NCI-H146 treated with DMSO at 0.1 percent for 48 hours (cell line): Measurements from ENCODE around the gene DMBT1.
"Not testable (repeated sequence)": the region's sequence is repeated elsewhere in the genome, so short reads cannot be mapped to it uniquely, and the experiment has no call there.

Experiments used
- DNase-seq: peaks from one replicate; lab custom pipeline; 2025; ENCODE audit not compliant: unreplicated experiment; lab: John Stamatoyannopoulos, UW

The DMBT1 gene

DNA sequence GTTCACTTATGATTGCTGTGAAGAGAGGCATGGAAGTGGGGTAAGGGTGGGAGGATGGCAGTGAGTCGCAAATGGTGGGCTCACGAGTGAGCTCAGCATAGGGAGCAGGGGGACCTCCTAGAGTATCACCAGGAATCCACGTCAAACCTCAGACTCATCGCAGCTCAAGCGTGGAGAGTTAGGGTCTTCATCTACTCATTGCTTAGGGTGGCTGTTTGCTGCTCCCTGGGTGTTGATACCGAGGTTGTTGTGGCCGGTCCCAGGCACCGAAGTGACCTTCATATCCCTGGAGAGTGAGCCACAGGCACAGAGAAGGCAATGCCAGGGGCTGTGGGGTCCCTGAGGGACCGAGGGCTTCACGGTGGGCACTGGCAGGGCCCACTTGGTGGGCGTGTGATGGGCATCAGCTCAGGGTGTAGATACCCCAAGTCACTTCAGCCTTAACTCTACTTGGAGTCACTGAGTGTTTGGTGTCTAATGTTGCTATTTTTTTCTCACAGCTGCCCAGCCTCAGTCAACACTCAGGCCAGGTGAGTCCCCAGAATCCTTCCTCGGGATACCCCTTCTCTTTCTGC, 16.8 kb downstream of the DMBT1 start:
- no peak for DNase-seq

DNA sequence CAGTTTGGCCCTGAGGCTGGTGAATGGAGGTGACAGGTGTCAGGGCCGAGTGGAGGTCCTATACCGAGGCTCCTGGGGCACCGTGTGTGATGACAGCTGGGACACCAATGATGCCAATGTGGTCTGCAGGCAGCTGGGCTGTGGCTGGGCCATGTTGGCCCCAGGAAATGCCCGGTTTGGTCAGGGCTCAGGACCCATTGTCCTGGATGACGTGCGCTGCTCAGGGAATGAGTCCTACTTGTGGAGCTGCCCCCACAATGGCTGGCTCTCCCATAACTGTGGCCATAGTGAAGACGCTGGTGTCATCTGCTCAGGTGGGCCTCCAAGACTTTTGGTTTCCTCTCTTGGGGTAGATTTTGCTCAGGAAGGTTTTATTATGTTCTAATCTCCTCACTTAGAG, 25.5 kb downstream of the DMBT1 start:
- not testable (repeated sequence) for DNase-seq

DNA sequence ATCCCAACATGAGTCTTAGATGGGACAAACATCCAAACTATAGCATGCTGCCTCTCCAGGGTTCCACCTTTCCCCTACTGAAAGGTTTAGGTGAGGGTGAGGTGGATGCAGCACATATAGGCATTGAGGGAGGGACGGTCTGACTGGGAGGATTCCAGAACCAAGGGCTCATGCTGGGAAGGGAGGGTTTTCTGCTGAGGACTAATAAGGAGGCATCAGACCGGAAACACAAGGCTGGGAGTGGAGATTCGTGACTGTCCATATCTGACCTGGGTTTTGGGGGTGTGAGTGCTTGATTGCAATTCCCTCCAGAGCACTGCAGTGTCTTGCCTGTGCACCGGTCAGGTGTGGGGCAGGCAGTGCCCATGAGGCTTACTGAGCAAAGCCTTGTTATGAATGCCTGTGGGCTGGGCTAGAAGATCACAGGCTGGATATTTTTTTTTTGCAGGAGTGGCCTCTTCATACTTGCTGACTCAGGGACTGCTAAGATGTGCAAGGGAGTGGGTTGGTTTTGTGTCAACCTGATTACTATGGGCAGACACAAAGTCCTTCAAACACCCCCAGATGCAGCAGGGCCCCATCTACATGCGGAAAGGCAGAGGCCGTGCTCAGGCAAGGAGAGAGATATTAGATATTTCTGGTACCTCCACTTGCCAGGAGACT, 26.7 kb downstream of the DMBT1 start:
- no peak for DNase-seq

DNA sequence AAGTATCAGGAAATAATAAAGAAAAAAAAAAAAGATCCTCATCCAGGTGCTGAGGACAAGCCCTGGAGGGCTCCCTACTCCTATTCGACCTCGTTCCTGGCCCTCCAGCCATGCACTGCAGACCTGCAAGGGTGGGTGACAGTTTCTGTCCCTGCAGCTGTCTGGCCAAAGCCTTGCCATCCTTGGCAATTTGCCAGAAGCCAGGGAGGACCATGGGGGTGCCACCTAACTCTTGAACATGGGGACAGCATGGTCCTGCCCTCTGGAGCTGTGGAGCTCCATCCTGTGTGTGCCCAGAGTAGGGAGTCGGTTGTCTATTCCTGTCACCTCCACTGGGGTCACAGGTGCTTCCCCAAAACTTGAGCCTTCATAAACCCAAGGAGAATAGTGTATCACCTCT, 27.8 kb downstream of the DMBT1 start:
- DNase-seq = no peak

DNA sequence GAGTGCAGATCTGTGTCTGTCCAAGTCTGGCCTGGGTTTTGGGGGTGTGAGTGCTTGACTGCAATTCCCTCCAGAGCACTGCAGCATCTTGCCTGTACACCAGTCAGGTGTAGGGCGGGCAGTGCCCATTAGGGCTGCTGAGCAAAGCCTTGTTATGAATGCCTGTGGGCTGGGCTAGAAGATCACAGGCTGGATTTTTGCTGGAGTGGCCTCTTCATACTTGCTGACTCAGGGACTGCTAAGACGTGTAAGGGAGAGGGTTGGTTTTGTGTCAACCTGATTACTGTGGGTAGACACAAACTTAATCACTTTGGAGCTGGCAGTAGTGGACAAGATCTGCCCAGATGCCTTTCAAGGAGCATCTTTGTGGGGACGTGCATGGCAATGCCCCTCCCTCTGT, 29.6 kb downstream of the DMBT1 start:
- DNase-seq = no peak

- DNase-seq = no peak
Measured at GRCh38 chr10:122591736-122592135, 31.2 kb downstream of the DMBT1 start.

DNA sequence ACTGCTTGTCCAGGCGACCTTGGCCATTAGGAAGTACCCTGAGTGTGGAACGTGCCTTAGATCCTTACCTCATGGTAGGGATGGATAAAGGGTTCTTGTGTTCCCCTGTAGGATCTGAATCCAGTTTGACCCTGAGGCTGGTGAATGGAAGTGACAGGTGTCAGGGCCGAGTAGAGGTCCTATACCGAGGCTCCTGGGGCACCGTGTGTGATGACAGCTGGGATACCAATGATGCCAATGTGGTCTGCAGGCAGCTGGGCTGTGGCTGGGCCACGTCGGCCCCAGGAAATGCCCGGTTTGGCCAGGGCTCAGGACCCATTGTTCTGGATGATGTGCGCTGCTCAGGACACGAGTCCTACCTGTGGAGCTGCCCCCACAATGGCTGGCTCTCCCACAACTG, 31.6 kb downstream of the DMBT1 start:
- DNase-seq = no peak

GRCh38 chr10:122617476-122618270, 57.1 kb downstream of the DMBT1 start:
- no peak for DNase-seq

- no peak for DNase-seq
Measured at GRCh38 chr10:122618461-122619165, 58.1 kb downstream of the DMBT1 start.

- not testable (repeated sequence) for DNase-seq
Measured at GRCh38 chr10:122620961-122621360, 60.4 kb downstream of the DMBT1 start.

DNA sequence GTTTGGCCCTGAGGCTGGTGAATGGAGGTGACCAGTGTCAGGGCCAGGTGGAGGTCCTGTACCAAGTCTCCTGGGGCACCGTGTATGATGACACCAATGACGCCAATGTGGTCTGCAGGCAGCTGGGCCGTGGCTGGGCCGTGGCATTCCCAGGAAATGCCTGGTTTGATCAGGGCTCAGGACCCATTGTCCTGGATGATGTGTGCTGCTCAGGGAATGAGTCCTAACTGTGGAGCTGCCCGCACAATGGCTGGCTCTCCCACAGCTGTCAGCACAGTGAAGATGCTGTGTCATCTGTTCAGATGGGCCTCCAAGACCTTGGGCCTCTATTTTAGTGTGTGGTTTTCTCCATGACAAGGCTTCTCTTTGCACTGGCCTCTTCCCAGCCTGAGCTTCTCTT, 64.0 kb downstream of the DMBT1 start:
- no peak for DNase-seq

DNA sequence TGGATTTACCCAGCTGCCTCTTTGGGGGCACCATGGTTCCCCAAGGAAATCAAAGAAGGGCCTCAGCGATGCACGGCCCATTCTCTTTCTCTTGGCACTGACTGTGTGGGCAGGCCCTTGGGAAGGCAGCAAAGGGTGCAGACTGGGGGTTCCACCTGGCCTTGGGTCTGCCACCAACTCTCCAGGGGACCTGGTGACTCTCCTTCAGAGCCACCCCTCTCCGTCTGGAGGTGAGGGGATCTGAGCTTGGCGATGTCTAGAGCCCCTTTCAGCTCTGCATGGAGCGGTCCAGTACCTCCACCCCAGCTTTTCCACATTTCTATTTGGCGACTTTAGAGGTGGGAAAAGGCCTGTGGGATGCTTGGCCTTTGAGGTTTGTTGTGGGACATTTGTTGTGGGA, 70.0 kb downstream of the DMBT1 start:
- no peak for DNase-seq

- DNase-seq = no peak
Measured at GRCh38 chr10:122632031-122632430, 71.5 kb downstream of the DMBT1 start.

- no peak for DNase-seq
Measured at GRCh38 chr10:122632576-122632975, 72.0 kb downstream of the DMBT1 start.

DNA sequence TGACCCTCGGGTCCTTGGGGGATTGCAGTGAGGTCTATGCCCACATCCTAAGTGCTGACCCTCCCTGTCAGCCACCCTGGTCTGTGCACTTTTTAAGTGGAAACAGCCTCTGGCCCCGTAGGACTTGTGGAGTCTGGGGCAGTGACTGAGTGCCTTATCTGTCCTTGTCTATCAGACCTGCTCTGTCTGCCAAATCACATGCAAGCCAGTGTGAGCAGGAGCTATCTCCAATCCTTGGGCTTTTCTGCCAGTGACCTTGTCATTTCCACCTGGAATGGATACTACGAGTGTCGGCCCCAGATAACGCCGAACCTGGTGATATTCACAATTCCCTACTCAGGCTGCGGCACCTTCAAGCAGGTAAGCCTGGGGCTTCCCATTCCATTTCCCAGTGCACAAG, 76.4 kb downstream of the DMBT1 start:
- DNase-seq = no peak

DNA sequence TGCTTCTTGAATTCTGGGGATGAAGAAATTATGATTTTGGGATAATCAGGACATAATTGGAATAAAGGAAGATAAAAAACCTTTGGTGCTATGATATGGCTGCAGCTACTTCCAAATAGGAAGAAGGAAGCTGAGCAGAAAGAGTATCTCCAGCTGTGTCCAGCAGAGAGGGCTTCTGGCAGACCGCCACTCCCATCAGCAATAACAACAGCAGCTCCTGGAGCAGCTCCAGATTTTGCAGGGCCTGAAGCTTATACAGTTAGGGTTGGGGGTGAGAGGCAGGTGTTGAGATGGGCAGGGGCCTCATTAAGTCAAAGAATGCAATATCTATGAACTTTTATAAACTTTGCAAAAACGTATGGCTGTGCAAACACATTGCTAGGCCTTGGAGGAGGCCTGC, 76.8 kb downstream of the DMBT1 start:
- DNase-seq = no peak

- no peak for DNase-seq
Measured at GRCh38 chr10:122638106-122638505, 77.6 kb downstream of the DMBT1 start.

DNA sequence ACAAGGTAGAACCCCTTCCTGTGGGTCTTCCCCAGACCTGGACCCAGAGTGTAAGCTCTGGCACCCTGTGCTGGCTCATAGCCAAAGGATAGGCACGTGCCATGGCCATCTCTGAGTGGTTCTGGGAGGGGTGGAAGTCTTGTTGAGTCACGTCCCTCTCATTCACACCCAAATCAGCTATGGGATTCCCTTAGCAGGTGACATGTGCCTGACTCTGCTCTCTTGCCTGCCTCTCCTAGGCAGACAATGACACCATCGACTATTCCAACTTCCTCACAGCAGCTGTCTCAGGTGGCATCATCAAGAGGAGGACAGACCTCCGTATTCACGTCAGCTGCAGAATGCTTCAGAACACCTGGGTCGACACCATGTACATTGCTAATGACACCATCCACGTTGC, 79.2 kb downstream of the DMBT1 start:
- no peak for DNase-seq

- no peak for DNase-seq
Measured at GRCh38 chr10:122640921-122641320, 80.4 kb downstream of the DMBT1 start.

- DNase-seq = no peak
Measured at GRCh38 chr10:122642726-122643605, 82.4 kb downstream of the DMBT1 start.
